Measurements from ENCODE around the gene PSORS1C2. TPM values are rescaled to one million over a fixed set of nuclear protein-coding genes. Genes with fewer than 3 reads are reported as not detected.
"Not testable (repeated sequence)": the region's sequence is repeated elsewhere in the genome, so short reads cannot be mapped to it uniquely, and the experiment has no call there.

Gene PSORS1C2
- polyA plus RNA-seq, 1 donor (not counting 4 experiments of a cell fraction or from before 2014, with no cell fraction given), result not detected

GRCh38 chr6:31186052-31186734 lies 47.3 kb upstream of the PSORS1C2 start:
- H3K4me3 ChIP-seq (ENCODE audit: control insufficient read depth in 2 of 3, extremely low read depth in 1 of 3, insufficient read depth in 2 of 3, low read depth in 1 of 3, low read length in 3 of 3), result peak overlapping the region; percentile 32 to 71 (median 57)
- H3K27me3 ChIP-seq (ENCODE audit: control insufficient read depth, extremely low read depth, insufficient read depth, low read length), result no peaks in the 10 kb centered on the region
- TF ChIP-seq EZH2 (IDR thresholded peaks at IDR 0.05; ENCODE audit: low read length) (no peak), CTCF (optimal IDR thresholded peaks at IDR 0.05 in 1 of 3, IDR thresholded peaks at IDR 0.05 in 1 of 3, conservative IDR thresholded peaks at IDR 0.05 in 1 of 3; ENCODE audit: extremely low read depth in 1 of 3, insufficient read depth in 2 of 3, low read length in 3 of 3) (no peak)
- FAIRE-seq (no peak), DNase-seq (ENCODE audit: low read depth, low spot score) (no peak)
- peak overlapping the region; percentile 98 for H2AFZ ChIP-seq (ENCODE audit: control insufficient read depth, low read length)
- H3K36me3 ChIP-seq (ENCODE audit: control insufficient read depth in 2 of 2, extremely low read depth in 1 of 2, insufficient read depth in 2 of 2, low read length in 2 of 2), result no peaks in the 10 kb centered on the region
- no peaks in the 10 kb centered on the region for H3K9me1 ChIP-seq (ENCODE audit: control insufficient read depth, extremely low read depth, insufficient read depth, low read length)
- no peaks in the 10 kb centered on the region for H4K20me1 ChIP-seq (ENCODE audit: control insufficient read depth, extremely low read depth, insufficient read depth, low read length)
- peaks cover 8% of the 10 kb centered on the region for H3K4me1 ChIP-seq (ENCODE audit: control insufficient read depth, extremely low read depth, insufficient read depth, low read length)
- H3K27ac ChIP-seq (ENCODE audit: control insufficient read depth, insufficient read depth, low read length), result peak overlapping the region; percentile 91
- peaks cover 6% of the 10 kb centered on the region for H3K79me2 ChIP-seq (ENCODE audit: control insufficient read depth, insufficient read depth, low read length)
- H3K9ac ChIP-seq (ENCODE audit: control insufficient read depth, extremely low read depth, insufficient read depth, low read length), result peak overlapping the region; percentile 82
- no peaks in the 10 kb centered on the region for H3K9me3 ChIP-seq (ENCODE audit: control insufficient read depth, low read depth, low read length)
- H3K4me2 ChIP-seq (ENCODE audit: control insufficient read depth, extremely low read depth, insufficient read depth, low read depth, low read length), result peak overlapping the region; percentile 85
- dilution Hi-C loops (cut with MboI; ENCODE audit: extremely low pct_ligation_motif_present, low sequenced_read_pairs), result no loop called here

- H3K4me3 ChIP-seq (ENCODE audit: control insufficient read depth in 2 of 3, extremely low read depth in 1 of 3, insufficient read depth in 2 of 3, low read depth in 1 of 3, low read length in 3 of 3), result peak overlapping the region; percentile 32 to 71 (median 57)
- H4K20me1 ChIP-seq (ENCODE audit: control insufficient read depth, extremely low read depth, insufficient read depth, low read length); FAIRE-seq; dilution Hi-C loops (cut with MboI; ENCODE audit: extremely low pct_ligation_motif_present, low sequenced_read_pairs); DNase-seq (ENCODE audit: low read depth, low spot score); H3K9me1 ChIP-seq (ENCODE audit: control insufficient read depth, extremely low read depth, insufficient read depth, low read length); H3K9me3 ChIP-seq (ENCODE audit: control insufficient read depth, low read depth, low read length); H3K27me3 ChIP-seq (ENCODE audit: control insufficient read depth, extremely low read depth, insufficient read depth, low read length); H3K36me3 ChIP-seq (ENCODE audit: control insufficient read depth in 2 of 2, extremely low read depth in 1 of 2, insufficient read depth in 2 of 2, low read length in 2 of 2); H3K79me2 ChIP-seq (ENCODE audit: control insufficient read depth, insufficient read depth, low read length); H3K4me1 ChIP-seq (ENCODE audit: control insufficient read depth, extremely low read depth, insufficient read depth, low read length): not testable (repeated sequence)
- H2AFZ ChIP-seq (ENCODE audit: control insufficient read depth, low read length), result peak overlapping the region; percentile 98
- H3K9ac ChIP-seq (ENCODE audit: control insufficient read depth, extremely low read depth, insufficient read depth, low read length), result peak overlapping the region; percentile 82
- peak overlapping the region; percentile 85 for H3K4me2 ChIP-seq (ENCODE audit: control insufficient read depth, extremely low read depth, insufficient read depth, low read depth, low read length)
- peak overlapping the region; percentile 91 for H3K27ac ChIP-seq (ENCODE audit: control insufficient read depth, insufficient read depth, low read length)
These were observed 46.8 kb upstream of the PSORS1C2 start for GRCh38 chr6:31185695-31186051.

DNA sequence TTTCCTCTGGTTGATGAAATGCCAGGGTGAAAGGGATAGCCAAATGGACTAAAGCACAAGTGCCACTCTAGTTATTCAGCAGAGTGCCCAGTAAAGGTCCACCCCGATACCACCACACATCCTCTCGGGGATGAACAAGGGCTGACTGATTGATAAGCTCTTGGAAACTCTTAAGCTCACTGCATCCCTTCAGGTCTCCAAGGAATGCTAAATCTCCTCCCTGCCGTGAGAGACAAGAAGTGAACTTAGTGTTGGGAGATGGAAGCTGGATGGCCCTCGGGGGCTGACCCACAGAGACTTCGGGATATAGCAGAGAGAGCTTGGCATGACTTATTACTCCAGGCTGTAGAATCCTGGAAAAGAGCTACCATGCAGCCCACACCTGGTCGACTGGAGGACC lies 45.0 kb upstream of the PSORS1C2 start:
- H3K4me3 ChIP-seq (ENCODE audit: control insufficient read depth in 2 of 3, extremely low read depth in 1 of 3, insufficient read depth in 2 of 3, low read depth in 1 of 3, low read length in 3 of 3); H2AFZ ChIP-seq (ENCODE audit: control insufficient read depth, low read length); H3K9me1 ChIP-seq (ENCODE audit: control insufficient read depth, extremely low read depth, insufficient read depth, low read length); H3K27ac ChIP-seq (ENCODE audit: control insufficient read depth, insufficient read depth, low read length); dilution Hi-C loops (cut with MboI; ENCODE audit: extremely low pct_ligation_motif_present, low sequenced_read_pairs); H3K4me2 ChIP-seq (ENCODE audit: control insufficient read depth, extremely low read depth, insufficient read depth, low read depth, low read length); H3K27me3 ChIP-seq (ENCODE audit: control insufficient read depth, extremely low read depth, insufficient read depth, low read length); H3K9ac ChIP-seq (ENCODE audit: control insufficient read depth, extremely low read depth, insufficient read depth, low read length); DNase-seq (ENCODE audit: low read depth, low spot score); H3K36me3 ChIP-seq (ENCODE audit: control insufficient read depth in 2 of 2, extremely low read depth in 1 of 2, insufficient read depth in 2 of 2, low read length in 2 of 2); H3K9me3 ChIP-seq (ENCODE audit: control insufficient read depth, low read depth, low read length); H4K20me1 ChIP-seq (ENCODE audit: control insufficient read depth, extremely low read depth, insufficient read depth, low read length); FAIRE-seq; H3K79me2 ChIP-seq (ENCODE audit: control insufficient read depth, insufficient read depth, low read length): not testable (repeated sequence)
- peaks cover 12% of the 10 kb centered on the region for H3K4me1 ChIP-seq (ENCODE audit: control insufficient read depth, extremely low read depth, insufficient read depth, low read length)

GRCh38 chr6:31183287-31183686 lies 44.4 kb upstream of the PSORS1C2 start:
- H3K36me3 ChIP-seq (ENCODE audit: control insufficient read depth in 2 of 2, extremely low read depth in 1 of 2, insufficient read depth in 2 of 2, low read length in 2 of 2); H3K4me2 ChIP-seq (ENCODE audit: control insufficient read depth, extremely low read depth, insufficient read depth, low read depth, low read length); H3K4me3 ChIP-seq (ENCODE audit: control insufficient read depth in 2 of 3, extremely low read depth in 1 of 3, insufficient read depth in 2 of 3, low read depth in 1 of 3, low read length in 3 of 3); H4K20me1 ChIP-seq (ENCODE audit: control insufficient read depth, extremely low read depth, insufficient read depth, low read length); H3K9me1 ChIP-seq (ENCODE audit: control insufficient read depth, extremely low read depth, insufficient read depth, low read length); H3K9me3 ChIP-seq (ENCODE audit: control insufficient read depth, low read depth, low read length); DNase-seq (ENCODE audit: low read depth, low spot score); H2AFZ ChIP-seq (ENCODE audit: control insufficient read depth, low read length); H3K27ac ChIP-seq (ENCODE audit: control insufficient read depth, insufficient read depth, low read length); dilution Hi-C loops (cut with MboI; ENCODE audit: extremely low pct_ligation_motif_present, low sequenced_read_pairs); H3K27me3 ChIP-seq (ENCODE audit: control insufficient read depth, extremely low read depth, insufficient read depth, low read length); H3K79me2 ChIP-seq (ENCODE audit: control insufficient read depth, insufficient read depth, low read length); FAIRE-seq; H3K9ac ChIP-seq (ENCODE audit: control insufficient read depth, extremely low read depth, insufficient read depth, low read length): not testable (repeated sequence)
- H3K4me1 ChIP-seq (ENCODE audit: control insufficient read depth, extremely low read depth, insufficient read depth, low read length), result peaks cover 17% of the 10 kb centered on the region

Measured in keratinocyte (primary cell).